ENCODE data around the gene ZPLD1. TPM values are rescaled to one million over a fixed set of nuclear protein-coding genes. Genes with fewer than 3 reads are reported as not detected.

Gene ZPLD1
- not detected for total RNA-seq
- not detected for polyA plus RNA-seq (2013, experiment 1 of 2)
- polyA plus RNA-seq (2013, experiment 2 of 2): not detected
- 0 to 0.27 (median 0) reads per million in 172 experiments for total RNA-seq

DNA sequence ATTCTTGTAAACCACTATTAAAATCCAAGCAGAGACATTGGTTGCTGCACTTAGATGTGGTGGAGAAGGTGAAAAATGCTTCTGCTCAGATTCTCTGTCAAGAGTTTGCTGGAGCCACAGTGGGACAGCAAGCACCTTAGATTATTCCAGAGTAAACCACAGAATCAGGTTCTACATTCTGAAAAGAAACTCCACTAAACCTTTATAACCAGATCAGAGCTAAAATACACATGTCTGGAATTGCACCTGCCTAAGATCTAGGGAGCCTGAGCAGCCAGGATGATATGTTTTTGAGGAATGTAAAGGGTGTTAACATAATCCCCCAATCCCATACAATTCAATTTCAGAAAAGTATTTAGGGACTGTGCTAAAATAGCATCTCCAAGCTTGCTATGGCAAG is at the start of gene ZPLD1:
Gene ZPLD1 (plus strand): TSS at position 301 of the 400 bp plus-strand sequence. CDS start 3,473 bp downstream, outside the sequence.
- no peaks in the 10 kb centered on the region for H3K9me3 ChIP-seq (ENCODE audit: control insufficient read depth in 1 of 2, insufficient read depth in 1 of 2, low read length in 2 of 2)
- ATAC-seq (ENCODE audit: poor library complexity): no peak
- POLR2A ChIA-PET: no interaction called here

GRCh38 chr3:102390171-102390864 is 44.5 kb upstream of the ZPLD1 start:
- no peak for DNase-seq
- POLR2A ChIA-PET: no interaction called here
- TF ChIP-seq, protein P1, sequence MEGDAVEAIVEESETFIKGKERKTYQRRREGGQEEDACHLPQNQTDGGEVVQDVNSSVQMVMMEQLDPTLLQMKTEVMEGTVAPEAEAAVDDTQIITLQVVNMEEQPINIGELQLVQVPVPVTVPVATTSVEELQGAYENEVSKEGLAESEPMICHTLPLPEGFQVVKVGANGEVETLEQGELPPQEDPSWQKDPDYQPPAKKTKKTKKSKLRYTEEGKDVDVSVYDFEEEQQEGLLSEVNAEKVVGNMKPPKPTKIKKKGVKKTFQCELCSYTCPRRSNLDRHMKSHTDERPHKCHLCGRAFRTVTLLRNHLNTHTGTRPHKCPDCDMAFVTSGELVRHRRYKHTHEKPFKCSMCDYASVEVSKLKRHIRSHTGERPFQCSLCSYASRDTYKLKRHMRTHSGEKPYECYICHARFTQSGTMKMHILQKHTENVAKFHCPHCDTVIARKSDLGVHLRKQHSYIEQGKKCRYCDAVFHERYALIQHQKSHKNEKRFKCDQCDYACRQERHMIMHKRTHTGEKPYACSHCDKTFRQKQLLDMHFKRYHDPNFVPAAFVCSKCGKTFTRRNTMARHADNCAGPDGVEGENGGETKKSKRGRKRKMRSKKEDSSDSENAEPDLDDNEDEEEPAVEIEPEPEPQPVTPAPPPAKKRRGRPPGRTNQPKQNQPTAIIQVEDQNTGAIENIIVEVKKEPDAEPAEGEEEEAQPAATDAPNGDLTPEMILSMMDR (IDR thresholded peaks at IDR 0.05): no peak
- Histone ChIP-seq H3K27me3 (ENCODE audit: control insufficient read depth in 1 of 2, insufficient read depth in 2 of 2, low read length in 2 of 2) (no peaks in the 10 kb centered on the region), H3K27ac (ENCODE audit: low read depth in 1 of 2, low read length in 2 of 2) (no peak overlapping the region), H3K36me3 (ENCODE audit: insufficient read depth, low read length) (no peaks in the 10 kb centered on the region), H3K4me1 (ENCODE audit: insufficient read depth, low read length) (no peaks in the 10 kb centered on the region), H3K9me3 (ENCODE audit: control insufficient read depth in 1 of 2, insufficient read depth in 1 of 2, low read length in 2 of 2) (no peaks in the 10 kb centered on the region), H3K4me3 (ENCODE audit: low read length) (no peak overlapping the region)
- intact Hi-C loops (cut with DNase I, micrococcal nuclease): no loop called here
- no peak for ATAC-seq (ENCODE audit: poor library complexity)
- H3K27ac Mint-ChIP-seq: no peak overlapping the region
- CTCF ChIA-PET: no interaction called here
- no peak overlapping the region for H3K4me3 Mint-ChIP-seq
- H3K9me3 Mint-ChIP-seq: no peaks in the 10 kb centered on the region
- no peaks in the 10 kb centered on the region for H3K27me3 Mint-ChIP-seq
- H3K36me3 Mint-ChIP-seq (ENCODE audit: low read depth): no peaks in the 10 kb centered on the region
- H3K4me1 Mint-ChIP-seq (ENCODE audit: low read depth): no peaks in the 10 kb centered on the region

More for the DNA sequence above, at the start of gene ZPLD1:
- Histone ChIP-seq H3K4me1 (ENCODE audit: insufficient read depth, low read length) (no peaks in the 10 kb centered on the region), H3K36me3 (ENCODE audit: insufficient read depth, low read length) (no peaks in the 10 kb centered on the region), H3K4me3 (ENCODE audit: low read length) (no peak within 1 kb of the TSS), H3K27me3 (ENCODE audit: control insufficient read depth in 1 of 2, insufficient read depth in 2 of 2, low read length in 2 of 2) (peaks cover 0 to 21% of the 10 kb centered on the region in 2 experiments), H3K27ac (ENCODE audit: low read depth in 1 of 2, low read length in 2 of 2) (no peak within 1 kb of the TSS)
- Mint-ChIP-seq H3K27me3 (peaks cover 21% of the 10 kb centered on the region), H3K27ac (no peak within 1 kb of the TSS), H3K36me3 (ENCODE audit: low read depth) (no peaks in the 10 kb centered on the region), H3K4me3 (no peak within 1 kb of the TSS), H3K4me1 (ENCODE audit: low read depth) (no peaks in the 10 kb centered on the region), H3K9me3 (no peaks in the 10 kb centered on the region)
- TF ChIP-seq, protein P1 (IDR thresholded peaks at IDR 0.05): no peak
- CTCF ChIA-PET: no interaction called here
- intact Hi-C loops (cut with DNase I, micrococcal nuclease): no loop called here
- no peak for DNase-seq

GRCh38 chr3:102390916-102391315 is 43.9 kb upstream of the ZPLD1 start:
- H3K27ac Mint-ChIP-seq: no peak overlapping the region
- no peaks in the 10 kb centered on the region for H3K4me1 ChIP-seq (ENCODE audit: insufficient read depth, low read length)
- H3K27me3 ChIP-seq (ENCODE audit: control insufficient read depth in 1 of 2, insufficient read depth in 2 of 2, low read length in 2 of 2): no peaks in the 10 kb centered on the region
- no peaks in the 10 kb centered on the region for H3K36me3 Mint-ChIP-seq (ENCODE audit: low read depth)
- no peak for DNase-seq
- H3K27me3 Mint-ChIP-seq: no peaks in the 10 kb centered on the region
- H3K36me3 ChIP-seq (ENCODE audit: insufficient read depth, low read length): no peaks in the 10 kb centered on the region
- ChIA-PET POLR2A (no interaction called here), CTCF (no interaction called here)
- intact Hi-C loops (cut with DNase I, micrococcal nuclease): no loop called here
- H3K4me3 ChIP-seq (ENCODE audit: low read length): no peak overlapping the region
- H3K9me3 ChIP-seq (ENCODE audit: control insufficient read depth in 1 of 2, insufficient read depth in 1 of 2, low read length in 2 of 2): no peaks in the 10 kb centered on the region
- H3K9me3 Mint-ChIP-seq: no peaks in the 10 kb centered on the region
- H3K4me1 Mint-ChIP-seq (ENCODE audit: low read depth): no peaks in the 10 kb centered on the region
- no peak overlapping the region for H3K27ac ChIP-seq (ENCODE audit: low read depth in 1 of 2, low read length in 2 of 2)
- TF ChIP-seq, protein P1 (IDR thresholded peaks at IDR 0.05): no peak
- no peak overlapping the region for H3K4me3 Mint-ChIP-seq
- ATAC-seq (ENCODE audit: poor library complexity): no peak

Measured in CD4-positive, alpha-beta T cell (primary cell).